ENCODE results near the gene TRPC3.

GRCh38 chr4:121927948-121928347 is 23.9 kb downstream of the TRPC3 start:
- TF ChIP-seq EZH2 (IDR thresholded peaks at IDR 0.05): no peak
- no peak for TF ChIP-seq POLR2AphosphoS5 (IDR thresholded peaks at IDR 0.05; ENCODE audit: borderline replicate concordance, low read depth, low read length)

Measured in SK-N-MC (cell line).